IMR-90 (cell line): Measurements from ENCODE around the gene KRT73.

Experiments
- BHLHE40 ChIP-seq: fragments of 150-350 bp; IDR thresholded peaks from 2 replicates; pipeline ENCODE4 v1.6.1; 2016; ENCODE audit warnings: mild to moderate bottlenecking, low read depth, low read length
- CEBPB ChIP-seq: IDR thresholded peaks from 2 replicates; pipeline ENCODE4 v1.6.1; 2012; ENCODE audit warnings: low read depth, low read length, improper control_type of control experiment
- CHD1 ChIP-seq: IDR thresholded peaks from 2 replicates; pipeline ENCODE4 v1.6.1; 2012; ENCODE audit warnings: low read depth, low read length, improper control_type of control experiment
- FOS ChIP-seq: fragments of 150-350 bp; IDR thresholded peaks from 2 replicates; pipeline ENCODE4 v1.6.1; 2016; ENCODE audit warnings: low read depth, low read length
- MAFK ChIP-seq: IDR thresholded peaks from 2 replicates; pipeline ENCODE4 v1.6.1; 2012; ENCODE audit warnings: low read depth, low read length, improper control_type of control experiment
- MAZ ChIP-seq: IDR thresholded peaks from 2 replicates; pipeline ENCODE4 v1.6.1; 2012; ENCODE audit warnings: low read depth, mild to moderate bottlenecking, low read length, improper control_type of control experiment, moderate library complexity, borderline replicate concordance
- MXI1 ChIP-seq: IDR thresholded peaks from 2 replicates; pipeline ENCODE4 v1.6.1; 2012; ENCODE audit warnings: low read depth, mild to moderate bottlenecking, low read length, moderate library complexity, borderline replicate concordance
- NFE2L2 ChIP-seq: fragments of 150-350 bp; IDR thresholded peaks from 2 replicates; pipeline ENCODE4 v1.6.1; 2016; ENCODE audit warnings: low read depth, mild to moderate bottlenecking, low read length
- POLR2A ChIP-seq: IDR thresholded peaks from 2 replicates; pipeline ENCODE4 v1.6.1; 2012; ENCODE audit warnings: mild to moderate bottlenecking, low read depth, low read length
- RFX5 ChIP-seq: IDR thresholded peaks from 2 replicates; pipeline ENCODE4 v1.8.0; 2012; ENCODE audit warnings: low read depth, mild to moderate bottlenecking, low read length, moderate library complexity
- TF ChIP-seq, protein P1 (sequence below): conservative IDR thresholded peaks from 2 replicates; pipeline ENCODE4 v1.5.1; 2012; ENCODE audit warnings: mild to moderate bottlenecking, low read depth, low read length, improper control_type of control experiment
- TF ChIP-seq, protein P2 (sequence below): fragments of 150-350 bp; IDR thresholded peaks from 2 replicates; pipeline ENCODE4 v1.6.1; 2017; ENCODE audit warnings: mild to moderate bottlenecking, antibody characterized with exemption, low read length, low read depth

DNA sequence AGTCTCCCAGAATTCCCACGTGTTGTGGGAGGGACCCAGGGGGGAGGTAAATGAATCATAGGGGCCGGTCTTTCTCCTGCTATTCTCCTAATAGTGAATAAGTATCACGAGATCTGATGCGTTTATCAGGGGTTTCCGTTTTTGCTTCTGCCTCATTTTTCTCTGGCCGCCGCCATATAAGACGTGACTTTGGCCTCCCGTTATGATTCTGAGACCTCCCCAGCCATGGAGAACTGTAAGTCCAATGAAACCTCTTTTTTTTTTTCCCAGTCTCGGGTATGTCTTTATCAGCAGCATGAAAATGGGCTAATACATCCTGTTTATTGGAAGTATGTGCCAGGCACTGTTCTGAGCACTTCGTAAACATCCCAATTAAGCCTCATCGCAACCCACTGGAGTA lies 17.9 kb downstream of the KRT73 start:
- TF ChIP-seq POLR2A: no peak
- TF ChIP-seq, protein P1, sequence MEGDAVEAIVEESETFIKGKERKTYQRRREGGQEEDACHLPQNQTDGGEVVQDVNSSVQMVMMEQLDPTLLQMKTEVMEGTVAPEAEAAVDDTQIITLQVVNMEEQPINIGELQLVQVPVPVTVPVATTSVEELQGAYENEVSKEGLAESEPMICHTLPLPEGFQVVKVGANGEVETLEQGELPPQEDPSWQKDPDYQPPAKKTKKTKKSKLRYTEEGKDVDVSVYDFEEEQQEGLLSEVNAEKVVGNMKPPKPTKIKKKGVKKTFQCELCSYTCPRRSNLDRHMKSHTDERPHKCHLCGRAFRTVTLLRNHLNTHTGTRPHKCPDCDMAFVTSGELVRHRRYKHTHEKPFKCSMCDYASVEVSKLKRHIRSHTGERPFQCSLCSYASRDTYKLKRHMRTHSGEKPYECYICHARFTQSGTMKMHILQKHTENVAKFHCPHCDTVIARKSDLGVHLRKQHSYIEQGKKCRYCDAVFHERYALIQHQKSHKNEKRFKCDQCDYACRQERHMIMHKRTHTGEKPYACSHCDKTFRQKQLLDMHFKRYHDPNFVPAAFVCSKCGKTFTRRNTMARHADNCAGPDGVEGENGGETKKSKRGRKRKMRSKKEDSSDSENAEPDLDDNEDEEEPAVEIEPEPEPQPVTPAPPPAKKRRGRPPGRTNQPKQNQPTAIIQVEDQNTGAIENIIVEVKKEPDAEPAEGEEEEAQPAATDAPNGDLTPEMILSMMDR: no peak
- TF ChIP-seq, protein P2, sequence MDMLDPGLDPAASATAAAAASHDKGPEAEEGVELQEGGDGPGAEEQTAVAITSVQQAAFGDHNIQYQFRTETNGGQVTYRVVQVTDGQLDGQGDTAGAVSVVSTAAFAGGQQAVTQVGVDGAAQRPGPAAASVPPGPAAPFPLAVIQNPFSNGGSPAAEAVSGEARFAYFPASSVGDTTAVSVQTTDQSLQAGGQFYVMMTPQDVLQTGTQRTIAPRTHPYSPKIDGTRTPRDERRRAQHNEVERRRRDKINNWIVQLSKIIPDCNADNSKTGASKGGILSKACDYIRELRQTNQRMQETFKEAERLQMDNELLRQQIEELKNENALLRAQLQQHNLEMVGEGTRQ: no peak
- TF ChIP-seq CEBPB: no peak
- no peak for TF ChIP-seq NFE2L2
- TF ChIP-seq RFX5: no peak
- no peak for TF ChIP-seq BHLHE40
- no peak for TF ChIP-seq MXI1
- TF ChIP-seq MAFK: no peak
- TF ChIP-seq FOS: no peak
- no peak for TF ChIP-seq MAZ
- TF ChIP-seq CHD1: no peak
